OCI-LY7 (cell line): ENCODE measurements around the gene FHIT.

Source experiments
- EZH2phosphoT487 ChIP-seq: fragments of 200-600 bp; sonication (generic); IDR thresholded peaks from 2 replicates; pipeline ENCODE4 v1.6.1; 2018; ENCODE audit warnings: low read depth, borderline replicate concordance, mild to moderate bottlenecking, mixed run types, antibody characterized with exemption, low read length, moderate library complexity, mixed read lengths
- TF ChIP-seq, protein P1 (sequence below): fragments of 200-600 bp; sonication (generic); conservative IDR thresholded peaks from 2 replicates; pipeline ENCODE4 v1.5.1; 2014; ENCODE audit warnings: mild to moderate bottlenecking, antibody characterized with exemption, low read length, moderate library complexity, mixed read lengths

DNA sequence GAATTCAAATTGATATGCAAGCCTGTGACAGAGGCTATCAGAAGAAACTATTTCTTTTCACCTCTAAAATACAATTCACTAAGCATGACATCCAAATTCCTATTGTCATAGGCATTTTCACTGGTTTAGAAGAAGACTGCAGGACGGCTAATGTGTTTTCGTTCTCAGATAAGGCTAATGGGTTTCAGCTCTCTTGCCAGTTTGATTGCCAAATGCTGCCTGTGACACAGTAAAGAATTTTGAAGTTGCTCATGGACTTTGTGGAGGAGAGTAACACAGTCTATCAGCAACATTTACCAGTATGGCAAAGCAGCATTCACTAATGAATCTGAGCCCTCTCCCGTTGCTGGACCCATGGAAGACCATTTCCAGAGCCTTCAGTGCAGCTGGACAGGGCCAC lies 948.1 kb downstream of the FHIT start:
- TF ChIP-seq, protein P1, sequence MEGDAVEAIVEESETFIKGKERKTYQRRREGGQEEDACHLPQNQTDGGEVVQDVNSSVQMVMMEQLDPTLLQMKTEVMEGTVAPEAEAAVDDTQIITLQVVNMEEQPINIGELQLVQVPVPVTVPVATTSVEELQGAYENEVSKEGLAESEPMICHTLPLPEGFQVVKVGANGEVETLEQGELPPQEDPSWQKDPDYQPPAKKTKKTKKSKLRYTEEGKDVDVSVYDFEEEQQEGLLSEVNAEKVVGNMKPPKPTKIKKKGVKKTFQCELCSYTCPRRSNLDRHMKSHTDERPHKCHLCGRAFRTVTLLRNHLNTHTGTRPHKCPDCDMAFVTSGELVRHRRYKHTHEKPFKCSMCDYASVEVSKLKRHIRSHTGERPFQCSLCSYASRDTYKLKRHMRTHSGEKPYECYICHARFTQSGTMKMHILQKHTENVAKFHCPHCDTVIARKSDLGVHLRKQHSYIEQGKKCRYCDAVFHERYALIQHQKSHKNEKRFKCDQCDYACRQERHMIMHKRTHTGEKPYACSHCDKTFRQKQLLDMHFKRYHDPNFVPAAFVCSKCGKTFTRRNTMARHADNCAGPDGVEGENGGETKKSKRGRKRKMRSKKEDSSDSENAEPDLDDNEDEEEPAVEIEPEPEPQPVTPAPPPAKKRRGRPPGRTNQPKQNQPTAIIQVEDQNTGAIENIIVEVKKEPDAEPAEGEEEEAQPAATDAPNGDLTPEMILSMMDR = no peak
- no peak for TF ChIP-seq EZH2phosphoT487
